T-helper 1 cell (primary cell): Measurements from ENCODE around the gene NKX1-2.

Source experiments
- DNase-seq, 5 donors: peaks; one replicate each; pipeline ENCODE4 v3.0.0-alpha.2; 2012 to 2020

The NKX1-2 gene

DNA sequence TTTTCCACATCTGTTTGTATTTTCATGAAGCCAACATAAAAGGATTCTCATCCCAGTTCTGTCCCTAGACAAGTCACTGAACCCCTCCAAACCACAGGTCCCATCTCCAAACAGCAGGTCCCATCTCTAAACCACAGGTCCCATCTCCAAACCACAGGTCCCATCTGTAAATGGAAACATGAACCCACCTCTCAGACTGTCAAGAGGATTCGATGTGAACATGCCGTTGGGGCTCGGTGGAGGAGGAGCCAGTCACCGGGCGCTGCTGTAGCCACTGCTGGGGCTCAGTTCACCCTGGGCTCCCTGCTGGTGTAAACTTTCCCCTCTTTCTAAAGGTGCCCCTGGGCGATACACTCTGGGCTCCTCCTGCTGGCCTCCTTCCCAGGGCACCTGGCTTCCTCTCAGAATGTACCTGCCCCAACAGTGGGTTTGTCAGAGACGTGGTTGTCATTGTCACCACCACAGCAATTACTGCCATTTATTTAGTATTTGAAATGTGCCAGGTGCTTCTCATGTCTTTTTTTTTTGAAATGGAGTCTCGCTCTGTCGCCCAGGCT lies 24.8 kb upstream of the NKX1-2 start:
- DNase-seq, result no peak

DNA sequence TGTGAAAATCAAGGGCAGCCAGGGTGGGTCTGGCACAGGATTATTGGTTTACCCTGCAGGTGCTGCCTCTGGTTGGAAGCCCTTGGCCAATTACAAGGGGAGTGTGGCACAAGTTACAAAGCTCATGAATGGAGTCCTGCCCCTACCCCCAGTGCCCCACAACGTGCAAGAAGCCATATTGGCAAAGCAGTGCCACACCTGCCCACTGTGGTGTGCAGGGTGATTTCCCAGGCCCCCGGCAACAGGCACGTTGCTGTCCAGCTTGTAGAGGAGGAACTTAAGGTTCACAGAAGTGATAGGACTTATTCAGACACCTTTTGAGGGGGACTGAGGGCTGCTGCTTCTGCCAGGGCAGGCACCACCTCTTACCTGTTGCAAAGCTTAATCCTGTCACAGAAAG lies 23.2 kb upstream of the NKX1-2 start:
- DNase-seq, result no peak

DNA sequence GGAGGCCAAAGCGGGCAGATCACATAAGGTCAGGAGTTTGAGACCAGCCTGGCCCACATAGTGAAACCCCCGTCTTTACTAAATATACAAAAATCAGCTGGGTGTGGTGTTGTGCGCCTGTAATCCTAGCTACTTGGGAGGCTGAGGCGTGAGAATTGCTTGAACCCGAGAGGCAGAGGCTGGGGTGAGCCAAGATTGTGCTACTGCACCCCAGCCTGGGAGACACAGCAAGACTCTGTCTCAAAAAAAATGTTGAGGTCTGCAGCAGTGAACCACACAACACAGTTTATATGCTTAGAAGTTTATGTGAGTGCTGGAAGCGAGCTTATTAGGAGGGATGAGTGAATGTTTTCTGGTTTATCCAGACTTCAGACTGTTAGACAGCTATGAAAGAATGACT lies 22.2 kb upstream of the NKX1-2 start:
- DNase-seq, result no peak

DNA sequence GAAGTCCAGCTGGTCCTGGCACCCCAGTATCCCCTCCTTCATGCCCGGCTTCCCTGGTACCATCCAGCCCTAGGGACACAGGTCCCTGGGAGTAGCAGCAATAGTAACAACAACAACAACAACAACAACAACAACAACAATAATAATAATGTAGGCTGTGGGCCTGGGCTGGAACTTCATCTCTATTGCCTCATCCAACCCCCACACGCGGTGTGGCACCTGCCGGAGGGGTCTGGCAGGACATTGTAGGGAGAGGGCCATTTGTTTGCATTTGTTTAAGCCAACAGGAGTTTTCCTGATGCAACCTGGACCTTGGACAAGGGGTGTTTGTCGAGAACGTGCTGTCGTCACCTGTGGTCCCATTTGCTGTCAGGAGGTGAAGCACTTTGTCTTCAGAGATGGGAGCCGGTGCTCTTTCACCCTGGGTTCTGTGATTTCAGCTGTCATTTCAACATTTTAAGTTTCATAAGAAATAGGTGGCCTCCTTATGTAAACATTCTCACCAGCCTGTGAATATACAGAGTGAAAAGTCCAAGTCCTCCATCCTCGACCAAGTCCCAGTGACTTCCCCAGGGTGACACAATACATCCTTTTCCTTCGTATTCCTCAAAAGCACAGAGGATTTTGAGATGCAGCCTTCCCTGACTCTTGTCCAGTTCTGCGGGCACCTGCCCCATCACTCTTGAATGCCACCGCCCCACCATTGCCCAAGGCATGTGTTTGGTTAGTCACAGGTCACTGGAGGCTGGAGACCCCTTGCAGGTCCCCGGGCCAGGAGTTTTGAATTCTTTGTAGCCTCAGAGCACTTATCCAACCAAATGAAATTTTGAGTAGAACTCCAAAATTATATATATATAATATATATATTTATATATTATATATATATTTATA lies 21.0 kb upstream of the NKX1-2 start:
- no peak for DNase-seq

DNA sequence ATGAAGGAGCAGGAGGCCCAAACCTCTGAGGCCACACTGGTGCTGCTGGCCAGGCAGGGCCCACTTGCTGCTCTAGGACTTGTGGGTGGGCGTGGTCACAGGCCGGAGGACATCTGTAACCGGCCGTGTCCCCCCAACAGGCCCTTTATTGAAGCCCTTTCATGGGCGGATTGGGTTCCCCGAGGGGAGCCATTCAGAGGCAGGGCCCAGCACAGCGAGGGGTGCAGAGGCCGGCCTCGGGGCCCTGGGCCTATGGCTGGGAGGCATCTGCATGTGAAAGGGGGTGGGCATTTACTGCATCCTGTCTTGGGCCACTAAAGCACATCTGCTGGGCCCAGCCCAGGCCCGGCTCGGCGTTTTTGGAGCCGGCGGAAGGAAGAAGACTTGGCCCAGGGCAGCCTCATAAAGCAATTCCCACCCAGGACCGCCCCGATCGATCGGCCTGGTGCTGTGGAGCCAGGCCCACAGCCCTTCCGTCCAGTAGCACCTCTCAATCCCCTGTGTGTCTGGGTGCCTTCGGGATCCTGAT lies 20.2 kb upstream of the NKX1-2 start:
- DNase-seq, result no peak

DNA sequence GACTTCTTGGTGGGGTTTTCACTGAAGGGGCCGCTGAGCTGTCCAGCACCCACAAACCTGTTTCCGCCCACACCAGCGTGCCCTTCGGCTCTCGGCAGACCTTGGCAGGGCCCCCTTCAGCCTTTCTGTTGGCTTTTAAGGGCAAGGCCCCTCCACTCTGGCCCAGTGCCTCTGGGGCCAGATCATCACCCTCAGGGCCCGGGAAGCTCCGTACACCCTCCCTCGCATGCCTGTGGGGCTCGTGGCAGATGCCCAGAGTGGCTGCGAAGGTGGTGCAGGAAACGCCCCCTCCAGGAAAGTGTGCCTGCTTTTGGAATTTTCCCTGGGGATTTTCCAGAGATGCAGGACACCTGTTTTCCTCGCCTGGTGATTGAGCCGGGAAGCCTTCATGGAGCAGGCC lies 18.8 kb upstream of the NKX1-2 start:
- DNase-seq, result no peak

DNA sequence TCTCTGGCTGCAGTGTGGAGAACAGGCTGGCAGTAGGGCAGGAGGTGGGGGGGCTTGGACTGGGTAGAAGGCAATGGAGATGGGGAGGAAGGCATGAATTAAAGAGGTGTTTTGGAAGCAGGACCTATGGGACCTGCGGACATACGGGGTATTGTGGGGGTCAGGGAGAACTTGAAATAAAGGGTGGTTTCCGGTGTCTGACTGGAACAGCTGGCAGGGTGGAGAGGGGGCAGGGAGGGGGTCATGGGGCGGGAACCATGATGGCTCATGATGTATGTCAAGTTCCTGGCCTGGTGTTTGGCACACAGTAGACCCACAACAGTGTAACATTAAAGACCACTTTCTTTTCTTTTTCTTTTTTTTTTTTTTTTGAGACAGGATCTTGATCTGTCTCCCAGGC lies 17.3 kb upstream of the NKX1-2 start:
- DNase-seq, result no peak

DNA sequence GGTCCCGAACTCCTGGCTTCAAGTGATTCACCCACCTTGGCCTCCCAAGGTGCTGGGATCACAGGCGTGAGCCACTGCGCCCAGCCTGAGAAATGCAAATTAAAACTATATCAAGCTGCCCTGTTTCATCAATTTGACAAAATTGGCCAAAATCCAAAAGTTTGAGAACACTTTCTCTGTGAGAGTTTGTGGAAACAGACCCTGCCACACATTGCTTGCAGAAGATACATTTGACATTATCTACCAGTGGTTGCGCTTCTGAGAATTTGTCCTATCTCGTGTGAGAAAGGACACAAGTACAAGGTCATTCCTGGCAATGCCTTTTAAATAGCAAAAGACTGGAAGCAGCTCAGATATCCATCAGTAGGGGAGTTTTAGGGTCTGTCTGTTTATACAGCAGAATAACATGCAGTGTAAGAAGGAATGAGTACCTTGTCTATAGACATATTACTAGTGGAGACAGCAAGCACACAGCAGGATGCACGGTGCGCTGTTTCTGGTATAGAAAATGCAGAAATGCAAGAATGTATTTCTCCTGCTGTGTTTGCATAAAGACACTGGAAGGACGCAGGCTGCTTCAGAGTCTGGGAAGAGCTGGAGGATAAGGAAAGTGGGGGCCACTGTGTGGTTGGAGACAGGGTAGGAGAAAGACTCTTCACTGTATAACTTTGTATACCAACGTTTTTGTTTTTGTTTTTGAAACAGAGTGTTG lies 16.1 kb upstream of the NKX1-2 start:
- DNase-seq, result no peak

DNA sequence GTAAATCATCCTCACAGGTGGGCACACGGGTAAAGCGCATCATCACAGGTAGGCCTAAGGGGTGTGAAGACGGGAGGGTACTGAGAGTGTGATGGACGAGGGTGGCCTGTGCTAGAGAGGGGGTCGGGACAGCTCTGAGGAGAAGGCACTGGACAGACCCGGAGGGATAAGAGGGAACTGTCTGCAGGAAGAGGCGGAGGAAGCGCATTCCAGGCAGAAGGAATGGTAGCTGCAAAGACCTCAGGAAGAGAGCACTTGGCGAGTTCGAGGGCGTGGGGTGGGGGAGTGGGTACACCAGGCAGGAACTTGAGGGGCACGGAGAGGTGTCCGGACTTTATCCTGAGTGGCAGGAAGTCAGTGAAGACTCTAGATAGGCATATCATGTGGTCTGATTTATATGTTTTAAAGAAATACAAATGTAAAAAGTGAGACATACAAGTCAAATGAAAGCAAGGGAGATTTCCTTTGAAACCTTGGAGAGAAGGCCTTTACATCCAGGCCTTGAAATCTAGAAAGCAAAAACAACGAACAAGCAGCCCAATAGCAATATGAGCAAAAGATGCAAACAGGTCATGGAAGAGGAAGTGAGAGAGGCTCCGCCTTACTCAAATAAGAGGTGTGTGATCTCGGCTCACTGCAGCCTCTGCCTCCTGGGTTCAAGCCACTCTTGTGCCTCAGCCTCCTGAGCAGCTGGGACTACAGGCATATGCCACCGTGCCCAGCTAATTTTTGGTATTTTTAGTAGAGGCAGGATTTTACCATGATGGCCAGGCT lies 15.4 kb upstream of the NKX1-2 start:
- peak in 1 of 5 donors; percentile 25 for DNase-seq

DNA sequence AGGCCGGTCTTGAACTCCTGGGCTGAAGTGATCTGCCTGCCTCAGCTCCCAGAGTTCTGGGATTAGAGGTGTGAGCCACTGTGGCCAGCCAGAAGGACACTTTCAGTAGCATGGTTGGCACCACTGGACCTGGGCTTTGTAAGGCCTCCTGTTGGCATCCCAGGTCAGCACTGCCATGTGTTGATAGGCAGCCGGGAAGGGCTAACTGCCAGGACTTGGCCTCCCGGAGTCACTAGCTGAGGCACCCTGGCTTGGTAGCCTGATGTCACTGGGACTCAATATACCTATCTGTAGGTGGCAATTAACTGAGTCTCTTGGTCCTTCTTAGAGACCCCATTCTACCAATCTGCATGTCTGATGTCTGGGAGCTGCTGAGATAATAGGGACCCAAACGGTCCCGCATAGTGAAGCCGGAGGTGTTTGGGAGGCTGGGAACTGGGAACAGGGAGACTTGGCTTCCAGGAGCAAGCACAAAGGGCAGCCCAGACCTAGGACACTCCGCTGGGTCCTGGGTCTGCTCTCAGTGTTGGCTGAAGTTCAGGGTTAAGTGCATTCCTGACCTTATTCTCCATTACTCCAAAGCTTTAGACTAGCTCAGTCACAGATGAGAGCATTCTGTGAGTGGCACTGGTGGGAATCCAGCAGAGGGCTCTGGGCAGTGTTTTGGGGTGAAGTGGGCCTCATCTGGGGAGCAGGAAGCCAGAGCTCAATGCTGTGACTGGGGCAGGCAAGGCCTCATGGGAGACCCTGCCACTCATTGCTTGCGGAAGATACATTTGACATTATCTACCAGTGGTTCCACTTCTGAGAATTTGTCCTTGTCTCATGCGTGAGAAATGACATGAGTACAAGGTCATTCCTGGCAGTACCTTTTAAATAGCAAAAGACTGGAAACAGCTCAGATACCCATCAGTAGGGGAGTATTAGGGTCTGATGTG lies 14.5 kb upstream of the NKX1-2 start:
- DNase-seq, result no peak

DNA sequence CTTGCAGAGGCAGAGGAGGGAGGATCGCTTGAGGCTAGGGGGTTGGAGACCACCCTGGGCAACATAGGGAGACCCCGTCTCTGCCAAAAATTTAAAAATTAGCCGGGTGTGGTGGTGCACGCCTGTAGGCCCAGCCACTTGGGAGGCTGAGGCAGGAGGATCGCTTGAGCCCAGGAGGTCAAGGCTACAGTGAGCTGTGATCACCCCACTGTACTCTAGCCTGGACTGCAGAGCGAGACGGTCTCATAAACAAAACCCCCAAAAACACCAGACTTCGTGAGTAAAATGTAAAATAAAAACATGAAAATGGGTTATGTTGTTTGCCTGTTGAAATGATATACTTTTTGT lies 12.5 kb upstream of the NKX1-2 start:
- DNase-seq, result no peak

DNA sequence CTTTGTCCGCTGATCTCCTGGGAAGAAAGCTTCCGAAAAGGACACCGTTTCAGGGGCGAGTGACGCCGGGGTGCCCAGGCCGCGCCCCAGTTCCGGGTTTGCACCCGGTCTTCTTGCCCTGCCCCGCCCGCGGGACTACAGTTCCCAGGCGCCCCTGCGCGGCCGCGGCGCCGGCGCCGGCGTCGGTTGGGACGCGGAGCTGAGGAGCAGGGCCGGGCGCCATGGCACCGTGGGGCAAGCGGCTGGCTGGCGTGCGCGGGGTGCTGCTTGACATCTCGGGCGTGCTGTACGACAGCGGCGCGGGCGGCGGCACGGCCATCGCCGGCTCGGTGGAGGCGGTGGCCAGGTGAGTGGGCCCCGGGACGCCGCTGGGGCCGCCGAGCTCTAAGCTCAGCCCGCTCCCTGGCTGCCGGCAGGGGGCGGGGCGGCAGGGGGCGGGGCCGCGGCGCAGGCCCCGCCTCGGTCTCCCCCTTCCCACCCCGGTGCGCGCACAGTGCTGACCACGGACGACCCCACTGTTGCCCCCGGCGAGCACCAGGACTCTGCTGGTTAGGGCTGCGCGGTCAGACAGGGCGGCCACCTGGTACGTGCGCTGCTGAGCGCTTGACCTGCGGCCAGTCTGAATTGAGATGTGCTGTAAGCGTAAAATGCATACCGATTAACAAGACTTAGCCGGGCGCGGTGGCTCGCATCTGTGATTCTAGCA lies 12.0 kb upstream of the NKX1-2 start, which contains the start of gene LHPP:
TSS of gene LHPP (plus strand) at position 182 of the 706 bp plus-strand sequence. CDS start at position 222, 40 bp downstream.
- peak; percentile 70 to 91 (median 76) for DNase-seq

DNA sequence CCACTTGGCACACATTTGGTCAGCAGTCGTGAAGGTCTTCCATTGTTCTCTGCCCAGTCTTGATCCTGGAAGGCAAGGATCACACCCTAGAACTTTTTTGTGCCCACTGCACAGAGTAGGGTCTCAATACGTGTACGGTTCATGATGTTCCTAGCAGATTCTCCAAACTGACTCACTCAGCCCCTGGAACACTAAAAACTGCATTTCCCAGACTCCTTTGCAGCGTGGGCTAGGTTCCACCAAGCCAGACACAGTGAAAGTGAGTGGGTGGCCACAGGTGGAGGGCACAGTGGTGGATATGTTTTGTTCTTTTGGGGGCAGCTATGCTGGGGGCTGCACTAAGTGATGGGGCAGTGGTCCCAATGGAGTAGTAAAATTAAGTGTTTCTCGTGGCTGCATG lies 10.3 kb upstream of the NKX1-2 start:
- DNase-seq, result no peak

DNA sequence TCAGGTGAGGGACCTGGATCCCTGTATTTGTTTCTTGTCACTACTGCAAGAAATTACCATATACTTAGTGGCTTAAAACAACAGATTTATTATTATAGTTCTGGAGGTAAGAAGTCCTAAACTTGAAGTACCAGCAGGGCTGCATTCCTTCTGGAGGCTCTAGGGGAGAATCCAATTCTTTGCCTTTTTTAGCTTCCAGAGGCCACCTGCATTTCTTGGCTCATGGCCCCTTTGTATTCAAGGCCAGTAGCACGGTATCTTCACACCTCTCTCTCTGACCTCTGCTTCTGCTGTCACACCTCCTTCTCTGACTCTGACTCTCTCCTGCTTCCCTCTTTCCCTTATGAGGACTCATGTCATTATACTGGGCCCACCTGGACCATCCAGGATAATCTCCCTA lies 9.6 kb upstream of the NKX1-2 start:
- no peak for DNase-seq

DNA sequence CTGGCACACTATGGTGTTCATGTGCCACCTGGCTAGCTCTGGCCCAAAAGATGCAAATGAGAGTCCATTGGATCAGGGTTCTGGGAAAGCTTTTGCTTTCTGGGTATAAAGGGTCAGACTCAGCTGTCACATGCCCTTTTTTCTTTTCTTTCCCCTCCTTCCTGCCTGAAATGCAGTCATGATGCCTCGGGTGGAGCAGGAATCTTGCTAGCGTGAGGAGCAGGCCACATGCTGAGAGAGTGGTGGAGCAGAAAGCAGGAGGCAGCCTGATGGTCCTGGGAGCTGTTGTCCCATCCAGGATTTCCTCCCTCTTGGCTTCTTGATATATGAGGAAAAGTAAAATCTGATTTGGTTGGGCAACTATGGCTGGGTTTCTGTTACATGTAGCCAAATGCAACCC lies 9.1 kb upstream of the NKX1-2 start:
- DNase-seq, result no peak

DNA sequence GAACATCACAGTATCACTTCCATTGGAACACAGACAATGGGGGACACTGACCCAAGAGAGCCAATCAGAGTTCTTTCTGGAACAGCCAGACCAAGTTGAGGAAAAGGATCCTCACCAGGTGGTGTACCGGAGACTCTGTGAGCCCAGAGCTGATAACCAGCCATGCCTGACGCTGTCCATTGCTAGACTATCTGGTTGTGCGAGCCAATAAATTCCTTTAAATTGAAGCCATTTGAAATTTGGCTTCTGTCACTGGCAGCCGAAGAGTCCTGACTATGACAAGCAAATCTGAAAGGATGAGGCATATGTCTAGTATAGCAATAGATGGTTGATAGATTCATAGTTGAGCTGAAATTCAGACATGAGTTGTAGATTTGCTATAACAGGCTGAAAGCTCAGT lies 8.6 kb upstream of the NKX1-2 start:
- no peak for DNase-seq

DNA sequence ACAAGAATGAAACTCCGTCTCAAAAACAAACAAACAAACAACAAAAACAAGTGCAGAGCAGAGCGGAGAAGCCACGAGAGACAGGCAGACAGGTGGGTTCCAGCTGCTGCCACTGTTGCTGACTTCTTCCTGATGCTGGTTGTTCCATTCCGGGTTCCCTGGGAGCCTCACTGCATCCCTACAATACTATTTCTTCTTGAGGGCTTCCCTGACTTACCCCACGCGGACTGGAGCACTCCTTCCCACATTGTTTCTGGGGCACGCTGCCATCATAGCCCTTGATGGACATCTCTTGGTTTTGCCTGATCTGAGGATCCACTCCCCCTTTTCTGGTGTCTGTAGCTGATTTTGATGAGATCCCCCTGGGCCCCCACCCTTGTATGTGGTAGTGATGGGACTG lies 5.6 kb upstream of the NKX1-2 start:
- no peak for DNase-seq

DNA sequence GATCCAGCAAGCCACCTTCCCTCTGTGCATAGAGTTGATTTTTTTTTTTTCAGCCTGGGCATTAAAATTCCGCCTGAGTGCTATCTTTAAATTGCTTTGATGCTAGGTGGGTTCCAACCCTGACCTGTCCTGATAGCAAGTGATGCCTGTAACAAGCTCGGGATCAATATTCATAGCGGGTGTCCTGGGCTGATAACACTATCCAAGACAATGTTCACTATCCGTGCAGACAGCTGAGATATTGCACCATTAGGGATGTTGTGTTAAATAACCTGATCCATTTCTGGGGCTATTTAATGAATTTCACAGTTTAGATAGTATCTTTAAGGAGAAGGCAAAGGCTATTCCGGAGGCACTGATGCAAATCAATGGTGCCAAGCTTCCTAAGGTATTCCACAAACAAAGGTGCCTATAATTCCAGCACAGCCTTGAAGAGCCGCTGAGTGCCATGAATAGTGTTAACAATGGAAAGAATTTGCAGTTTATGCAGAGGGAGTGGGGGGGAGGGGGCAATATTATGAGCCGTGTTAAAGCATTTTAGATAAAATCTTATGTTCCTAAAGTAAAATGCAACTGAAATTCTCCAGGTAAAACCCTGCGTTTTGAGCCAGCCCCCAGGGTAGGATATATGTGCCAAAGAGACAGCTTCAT lies 4.2 kb upstream of the NKX1-2 start:
- DNase-seq, result no peak

DNA sequence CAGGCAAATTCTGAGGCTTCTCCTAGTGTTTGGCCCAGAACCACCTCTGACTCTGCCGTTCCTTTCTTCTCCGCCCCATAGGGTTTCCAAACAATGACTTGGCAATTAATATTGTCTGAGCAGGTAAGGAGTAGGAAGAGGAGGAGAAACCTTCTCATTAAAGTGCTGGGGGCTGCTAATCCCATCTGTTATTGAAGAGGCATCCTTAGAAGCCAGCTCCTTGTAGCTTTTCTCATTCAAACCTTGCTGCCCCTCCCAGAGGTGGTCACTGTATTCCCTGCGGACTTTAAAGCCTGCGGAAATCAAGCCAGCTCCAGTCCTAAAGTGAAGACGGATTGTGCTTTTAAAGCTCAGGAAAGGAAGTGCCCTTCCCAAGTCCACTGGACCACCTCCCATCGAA lies 1.4 kb upstream of the NKX1-2 start:
- no peak for DNase-seq

DNA sequence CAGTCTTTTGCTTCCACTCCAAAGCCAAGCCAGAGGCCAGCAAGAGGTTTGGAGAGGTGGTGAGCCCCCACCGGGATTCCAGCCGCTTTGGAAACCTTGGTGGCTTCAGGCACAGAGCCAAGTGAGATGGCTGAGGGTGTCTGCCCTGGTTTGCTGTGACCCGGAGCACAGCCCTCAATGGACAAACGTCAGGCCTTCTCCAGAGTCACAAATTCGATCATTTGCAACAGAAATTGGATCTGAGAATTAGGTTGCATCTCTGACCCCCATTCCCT lies 885 bp upstream of the NKX1-2 start:
- DNase-seq, result no peak
